ENCODE measurements around the gene GNL2.

Gene GNL2

GRCh38 chr1:37564892-37565291 is 30.8 kb downstream of the GNL2 start:
- Histone ChIP-seq H3K79me2 (ENCODE audit: insufficient read depth, low read length) (no peaks in the 10 kb centered on the region), H3K9ac (ENCODE audit: low read depth, low read length, poor library complexity, severe bottlenecking) (no peak overlapping the region), H3K4me1 (ENCODE audit: insufficient read depth, low read length, poor library complexity, severe bottlenecking) (no peaks in the 10 kb centered on the region), H3F3A (ENCODE audit: low read depth) (no peaks in the 10 kb centered on the region), H3K4me2 (ENCODE audit: low read depth, low read length, poor library complexity, severe bottlenecking) (no peak overlapping the region), H3K9me3 (ENCODE audit: insufficient read depth, low read depth, low read length) (no peaks in the 10 kb centered on the region), H3K27me3 (ENCODE audit: insufficient read depth, low read length, poor library complexity, severe bottlenecking) (no peaks in the 10 kb centered on the region), H4K20me1 (ENCODE audit: insufficient read depth, low read length, poor library complexity, severe bottlenecking) (no peaks in the 10 kb centered on the region), H3K9me2 (replicated peaks; ENCODE audit: low read depth, low read length) (no peaks in the 10 kb centered on the region), H2AFZ (ENCODE audit: low read length) (no peak overlapping the region), H3K4me3 (ENCODE audit: low read length, poor library complexity, severe bottlenecking) (no peak overlapping the region), H3K36me3 (ENCODE audit: insufficient read depth, low read length) (peaks cover 53% of the 10 kb centered on the region; the same call in 1 of the 2 replicates)
- TF ChIP-seq EZH2phosphoT487 (IDR thresholded peaks at IDR 0.05; ENCODE audit: borderline replicate concordance), result no peak
- no peak for TF ChIP-seq CTCF (conservative IDR thresholded peaks at IDR 0.05; ENCODE audit: low read length)

- no peaks in the 10 kb centered on the region for H3K9me2 ChIP-seq (replicated peaks; ENCODE audit: low read depth, low read length)
- TF ChIP-seq EZH2phosphoT487 (IDR thresholded peaks at IDR 0.05; ENCODE audit: borderline replicate concordance), result no peak
- TF ChIP-seq CTCF (conservative IDR thresholded peaks at IDR 0.05; ENCODE audit: low read length), result no peak
Observed at GRCh38 chr1:37562984-37563383, 32.8 kb downstream of the GNL2 start.

GRCh38 chr1:37561133-37562132 is 34.3 kb downstream of the GNL2 start:
- no peak overlapping the region for H3K4me2 ChIP-seq (ENCODE audit: low read depth, low read length, poor library complexity, severe bottlenecking)
- no peak overlapping the region for H2AFZ ChIP-seq (ENCODE audit: low read length)
- no peaks in the 10 kb centered on the region for H3K9me3 ChIP-seq (ENCODE audit: insufficient read depth, low read depth, low read length)
- TF ChIP-seq EZH2phosphoT487 (IDR thresholded peaks at IDR 0.05; ENCODE audit: borderline replicate concordance), result no peak
- TF ChIP-seq CTCF (conservative IDR thresholded peaks at IDR 0.05; ENCODE audit: low read length), result peak; percentile 85
- peaks cover 4% of the 10 kb centered on the region for H3K27me3 ChIP-seq (ENCODE audit: insufficient read depth, low read length, poor library complexity, severe bottlenecking)
- no peak overlapping the region for H3K4me3 ChIP-seq (ENCODE audit: low read length, poor library complexity, severe bottlenecking)
- H3K4me1 ChIP-seq (ENCODE audit: insufficient read depth, low read length, poor library complexity, severe bottlenecking), result no peaks in the 10 kb centered on the region
- no peak overlapping the region for H3K9ac ChIP-seq (ENCODE audit: low read depth, low read length, poor library complexity, severe bottlenecking)
- no peaks in the 10 kb centered on the region for H3K79me2 ChIP-seq (ENCODE audit: insufficient read depth, low read length)
- H3K36me3 ChIP-seq (ENCODE audit: insufficient read depth, low read length), result peaks cover 18% of the 10 kb centered on the region; the same call in 1 of the 2 replicates
- H4K20me1 ChIP-seq (ENCODE audit: insufficient read depth, low read length, poor library complexity, severe bottlenecking), result no peaks in the 10 kb centered on the region
- no peaks in the 10 kb centered on the region for H3K9me2 ChIP-seq (replicated peaks; ENCODE audit: low read depth, low read length)
- no peaks in the 10 kb centered on the region for H3F3A ChIP-seq (ENCODE audit: low read depth)

More at GRCh38 chr1:37562984-37563383, 32.8 kb downstream of the GNL2 start:
- no peak overlapping the region for H3K9ac ChIP-seq (ENCODE audit: low read depth, low read length, poor library complexity, severe bottlenecking)
- no peak overlapping the region for H2AFZ ChIP-seq (ENCODE audit: low read length)
- H3K27me3 ChIP-seq (ENCODE audit: insufficient read depth, low read length, poor library complexity, severe bottlenecking), result no peaks in the 10 kb centered on the region
- no peaks in the 10 kb centered on the region for H3K4me1 ChIP-seq (ENCODE audit: insufficient read depth, low read length, poor library complexity, severe bottlenecking)
- no peaks in the 10 kb centered on the region for H3K9me3 ChIP-seq (ENCODE audit: insufficient read depth, low read depth, low read length)
- H3K4me3 ChIP-seq (ENCODE audit: low read length, poor library complexity, severe bottlenecking), result no peak overlapping the region
- no peaks in the 10 kb centered on the region for H3K79me2 ChIP-seq (ENCODE audit: insufficient read depth, low read length)
- H3F3A ChIP-seq (ENCODE audit: low read depth), result no peaks in the 10 kb centered on the region
- H3K36me3 ChIP-seq (ENCODE audit: insufficient read depth, low read length), result peaks cover 34% of the 10 kb centered on the region; the same call in 1 of the 2 replicates
- H3K4me2 ChIP-seq (ENCODE audit: low read depth, low read length, poor library complexity, severe bottlenecking), result no peak overlapping the region
- H4K20me1 ChIP-seq (ENCODE audit: insufficient read depth, low read length, poor library complexity, severe bottlenecking), result no peaks in the 10 kb centered on the region

Data from Loucy (cell line).